Stimulated activated CD4-positive, alpha-beta T cell treated with anti-CD3 and anti-CD28 coated beads, Interleukin-4, amount 100 ng/mL, for 1 hour (primary cell): ENCODE measurements around the gene HSBP1.

Experiments used
- DNase-seq: peaks from one replicate; pipeline ENCODE4 v3.0.0-alpha.2; 2020

The HSBP1 gene

GRCh38 chr16:83807710-83808572 is at the start of gene HSBP1:
TSS of gene HSBP1 (plus strand) at chr16:83807978. CDS start at chr16:83808077, 99 bp downstream.
- DNase-seq: peak; percentile 95

GRCh38 chr16:83762141-83762991 is 45.4 kb upstream of the HSBP1 start:
- DNase-seq: no peak

- DNase-seq: no peak
Observed at GRCh38 chr16:83762992-83763358, 44.8 kb upstream of the HSBP1 start.

- no peak for DNase-seq
Observed at GRCh38 chr16:83768986-83769385, 38.8 kb upstream of the HSBP1 start.

GRCh38 chr16:83769397-83770008 is 38.3 kb upstream of the HSBP1 start:
- no peak for DNase-seq

GRCh38 chr16:83771306-83771942 is 36.4 kb upstream of the HSBP1 start:
- no peak for DNase-seq

GRCh38 chr16:83772806-83773205 is 35.0 kb upstream of the HSBP1 start:
- no peak for DNase-seq

- no peak for DNase-seq
Observed at GRCh38 chr16:83774066-83774465, 33.7 kb upstream of the HSBP1 start.

GRCh38 chr16:83776944-83777343 is 30.8 kb upstream of the HSBP1 start:
- no peak for DNase-seq

GRCh38 chr16:83779886-83780285 is 27.9 kb upstream of the HSBP1 start:
- DNase-seq: no peak

- DNase-seq: no peak
Observed at GRCh38 chr16:83785455-83785854, 22.3 kb upstream of the HSBP1 start.

- no peak for DNase-seq
Observed at GRCh38 chr16:83789642-83790401, 18.0 kb upstream of the HSBP1 start.

GRCh38 chr16:83791916-83792315 is 15.9 kb upstream of the HSBP1 start:
- no peak for DNase-seq

- no peak for DNase-seq
Observed at GRCh38 chr16:83792391-83792790, 15.4 kb upstream of the HSBP1 start.

GRCh38 chr16:83793179-83793578 is 14.6 kb upstream of the HSBP1 start:
- no peak for DNase-seq

- no peak for DNase-seq
Observed at GRCh38 chr16:83794860-83795554, 12.8 kb upstream of the HSBP1 start.

- DNase-seq: no peak
Observed at GRCh38 chr16:83797013-83797412, 10.8 kb upstream of the HSBP1 start.

- DNase-seq: no peak
Observed at GRCh38 chr16:83799336-83799735, 8.4 kb upstream of the HSBP1 start.

- DNase-seq: no peak
Observed at GRCh38 chr16:83802135-83802534, 5.6 kb upstream of the HSBP1 start.

- DNase-seq: no peak
Observed at GRCh38 chr16:83802554-83803205, 5.1 kb upstream of the HSBP1 start.

GRCh38 chr16:83803811-83804210 is 4.0 kb upstream of the HSBP1 start:
- no peak for DNase-seq
